ENCODE results near the gene ASB17. TPM values are rescaled to one million over a fixed set of nuclear protein-coding genes. Genes with fewer than 3 reads are reported as not detected.
"Not testable (repeated sequence)": the region's sequence is repeated elsewhere in the genome, so short reads cannot be mapped to it uniquely, and the experiment has no call there.

Gene ASB17
- total RNA-seq, 1 donor from 2014 or later = not detected

- Histone ChIP-seq H3K4me1 (no peaks in the 10 kb centered on the region), H3K36me3 (no peaks in the 10 kb centered on the region), H3K9me3 (no peaks in the 10 kb centered on the region), H3K27me3 (no peaks in the 10 kb centered on the region), H3K27ac (no peak overlapping the region), H3K4me3 (no peak overlapping the region)
- no peak for DNase-seq (ENCODE audit: low spot score in 2 of 2)
- TF ChIP-seq, protein P1, sequence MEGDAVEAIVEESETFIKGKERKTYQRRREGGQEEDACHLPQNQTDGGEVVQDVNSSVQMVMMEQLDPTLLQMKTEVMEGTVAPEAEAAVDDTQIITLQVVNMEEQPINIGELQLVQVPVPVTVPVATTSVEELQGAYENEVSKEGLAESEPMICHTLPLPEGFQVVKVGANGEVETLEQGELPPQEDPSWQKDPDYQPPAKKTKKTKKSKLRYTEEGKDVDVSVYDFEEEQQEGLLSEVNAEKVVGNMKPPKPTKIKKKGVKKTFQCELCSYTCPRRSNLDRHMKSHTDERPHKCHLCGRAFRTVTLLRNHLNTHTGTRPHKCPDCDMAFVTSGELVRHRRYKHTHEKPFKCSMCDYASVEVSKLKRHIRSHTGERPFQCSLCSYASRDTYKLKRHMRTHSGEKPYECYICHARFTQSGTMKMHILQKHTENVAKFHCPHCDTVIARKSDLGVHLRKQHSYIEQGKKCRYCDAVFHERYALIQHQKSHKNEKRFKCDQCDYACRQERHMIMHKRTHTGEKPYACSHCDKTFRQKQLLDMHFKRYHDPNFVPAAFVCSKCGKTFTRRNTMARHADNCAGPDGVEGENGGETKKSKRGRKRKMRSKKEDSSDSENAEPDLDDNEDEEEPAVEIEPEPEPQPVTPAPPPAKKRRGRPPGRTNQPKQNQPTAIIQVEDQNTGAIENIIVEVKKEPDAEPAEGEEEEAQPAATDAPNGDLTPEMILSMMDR (IDR thresholded peaks at IDR 0.05) = no peak
- intact Hi-C loops (cut with DNase I) = no loop called here
These were observed 32.7 kb upstream of the ASB17 start for GRCh38 chr1:75964760-75965408.

- H3K27ac ChIP-seq; H3K9me3 ChIP-seq; H3K4me1 ChIP-seq; H3K36me3 ChIP-seq; H3K27me3 ChIP-seq; intact Hi-C loops (cut with DNase I); DNase-seq (ENCODE audit: low spot score in 2 of 2); H3K4me3 ChIP-seq: not testable (repeated sequence)
These were observed 32.0 kb upstream of the ASB17 start for GRCh38 chr1:75964110-75964759.

DNA sequence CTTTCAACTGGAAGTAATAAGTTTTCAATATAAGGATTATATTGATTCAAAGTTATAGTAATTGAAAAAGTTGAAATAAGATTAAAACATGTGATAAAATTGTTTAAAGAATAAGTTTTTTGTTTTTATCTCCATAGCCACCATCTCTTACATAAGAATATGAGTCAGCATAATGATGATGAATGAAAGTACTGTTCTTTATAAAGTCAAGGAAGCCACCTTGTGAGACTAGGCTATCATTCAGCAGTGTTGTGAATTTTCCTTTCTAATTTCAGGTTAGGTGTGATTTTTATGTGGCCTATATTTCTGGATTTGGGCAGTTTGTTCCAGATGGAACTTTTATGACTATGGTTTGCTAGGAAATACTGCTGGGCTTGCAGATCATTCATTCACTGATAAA is 22.4 kb upstream of the ASB17 start:
- TF ChIP-seq, protein P1 (IDR thresholded peaks at IDR 0.05) = no peak
- Histone ChIP-seq H3K36me3 (no peaks in the 10 kb centered on the region), H3K27me3 (no peaks in the 10 kb centered on the region), H3K4me1 (no peaks in the 10 kb centered on the region), H3K4me3 (no peak overlapping the region), H3K27ac (no peak overlapping the region), H3K9me3 (no peaks in the 10 kb centered on the region)
- DNase-seq (ENCODE audit: low spot score in 2 of 2) = no peak
- intact Hi-C loops (cut with DNase I) = no loop called here

DNA sequence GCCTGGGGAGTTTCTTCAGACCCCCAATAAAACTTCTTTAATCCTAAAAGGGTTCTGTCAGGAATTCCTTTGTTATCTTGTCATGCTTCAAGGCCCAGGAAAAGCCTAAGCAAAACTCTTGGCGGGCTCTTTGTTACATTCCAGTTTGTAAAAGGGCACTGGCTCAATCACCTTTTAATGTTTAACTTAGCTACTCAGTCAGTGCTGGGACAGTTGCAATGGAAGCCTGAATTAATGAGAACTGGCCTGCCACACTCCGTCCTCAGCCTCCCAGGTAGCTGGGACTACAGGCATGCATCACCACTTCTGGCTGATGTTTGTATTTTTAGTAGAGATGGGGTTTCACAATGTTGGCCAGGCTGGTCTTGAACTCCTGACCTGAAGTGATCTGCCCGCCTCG is 21.3 kb upstream of the ASB17 start:
- no peaks in the 10 kb centered on the region for H3K36me3 ChIP-seq
- no peak overlapping the region for H3K4me3 ChIP-seq
- intact Hi-C loops (cut with DNase I) = no loop called here
- no peak for DNase-seq (ENCODE audit: low spot score in 2 of 2)
- no peaks in the 10 kb centered on the region for H3K27me3 ChIP-seq
- no peaks in the 10 kb centered on the region for H3K9me3 ChIP-seq
- H3K4me1 ChIP-seq = no peaks in the 10 kb centered on the region
- TF ChIP-seq, protein P1 (IDR thresholded peaks at IDR 0.05) = no peak
- no peak overlapping the region for H3K27ac ChIP-seq

GRCh38 chr1:75952016-75952415 is 19.8 kb upstream of the ASB17 start:
- H3K36me3 ChIP-seq = no peaks in the 10 kb centered on the region
- no peak overlapping the region for H3K4me3 ChIP-seq
- no peak for DNase-seq (ENCODE audit: low spot score in 2 of 2)
- intact Hi-C loops (cut with DNase I) = no loop called here
- no peaks in the 10 kb centered on the region for H3K27me3 ChIP-seq
- TF ChIP-seq, protein P1 (IDR thresholded peaks at IDR 0.05) = no peak
- no peaks in the 10 kb centered on the region for H3K4me1 ChIP-seq
- no peak overlapping the region for H3K27ac ChIP-seq
- no peaks in the 10 kb centered on the region for H3K9me3 ChIP-seq

GRCh38 chr1:75950176-75950575 is 18.0 kb upstream of the ASB17 start:
- Histone ChIP-seq H3K4me3 (no peak overlapping the region), H3K27me3 (no peaks in the 10 kb centered on the region), H3K4me1 (no peaks in the 10 kb centered on the region), H3K36me3 (no peaks in the 10 kb centered on the region), H3K27ac (no peak overlapping the region), H3K9me3 (no peaks in the 10 kb centered on the region)
- intact Hi-C loops (cut with DNase I) = no loop called here
- TF ChIP-seq, protein P1 (IDR thresholded peaks at IDR 0.05) = no peak
- DNase-seq (ENCODE audit: low spot score in 2 of 2) = no peak

DNA sequence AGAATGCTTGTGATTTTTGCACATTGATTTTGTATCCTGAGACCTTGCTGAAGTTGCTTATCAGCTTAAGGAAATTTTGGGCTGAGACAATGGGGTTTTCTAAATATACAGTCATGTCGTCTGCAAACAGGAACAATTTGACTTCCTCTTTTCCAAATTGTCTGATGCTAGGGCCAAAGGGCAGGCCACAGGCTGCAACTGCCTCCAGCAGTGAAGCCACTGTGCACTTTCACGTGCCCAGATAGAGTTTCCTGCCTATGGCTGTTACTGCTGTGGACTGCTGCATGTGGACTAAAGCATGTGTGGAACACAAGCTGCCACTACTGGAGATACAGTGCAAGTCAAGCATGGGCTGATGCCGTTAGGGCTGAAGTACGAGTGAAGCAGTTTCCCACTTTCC is 10.8 kb upstream of the ASB17 start:
- intact Hi-C loops (cut with DNase I); DNase-seq (ENCODE audit: low spot score in 2 of 2); H3K27ac ChIP-seq; H3K36me3 ChIP-seq; H3K9me3 ChIP-seq; H3K4me1 ChIP-seq; H3K27me3 ChIP-seq; H3K4me3 ChIP-seq: not testable (repeated sequence)

Measured in ascending aorta (tissue), 2 donors.